ENCODE data around the gene OVOL3. TPM values are rescaled to one million over a fixed set of nuclear protein-coding genes. Genes with fewer than 3 reads are reported as not detected.

The OVOL3 gene
- total and polyA plus RNA-seq, 11 donors: not detected

DNA sequence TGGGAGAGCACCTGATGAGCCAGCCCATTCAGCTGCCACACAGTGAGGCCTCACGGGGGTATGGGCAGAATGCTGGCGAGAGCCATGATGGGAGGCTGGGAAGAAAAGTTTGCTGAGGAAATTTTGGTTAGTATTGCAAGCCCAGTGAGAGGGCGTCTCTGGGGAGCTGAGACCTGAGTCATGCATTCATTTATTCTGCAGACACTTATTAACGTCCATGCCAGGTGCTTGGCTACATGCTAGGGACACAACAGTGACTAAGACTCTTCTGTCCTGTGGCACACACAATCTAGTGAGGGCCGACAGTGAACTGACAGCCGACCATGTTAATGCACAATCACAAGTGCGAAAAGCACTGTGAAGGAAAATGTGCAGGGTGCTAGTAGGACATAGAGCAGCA lies 29.0 kb upstream of the OVOL3 start:
- Histone ChIP-seq H3K9me3 (no peaks in the 10 kb centered on the region), H3K4me3 (no peak overlapping the region), H3K27me3 (no peaks in the 10 kb centered on the region), H3K36me3 (peaks cover 0 to 30% (median 0%) of the 10 kb centered on the region in 9 donors), H3K4me1 (peaks cover 0 to 3% (median 0%) of the 10 kb centered on the region in 12 donors), H3K27ac (no peak overlapping the region)
- ATAC-seq (no peak), DNase-seq (no peak)
- no peak for TF ChIP-seq POLR2A (IDR thresholded peaks at IDR 0.05)
- TF ChIP-seq, protein P1, sequence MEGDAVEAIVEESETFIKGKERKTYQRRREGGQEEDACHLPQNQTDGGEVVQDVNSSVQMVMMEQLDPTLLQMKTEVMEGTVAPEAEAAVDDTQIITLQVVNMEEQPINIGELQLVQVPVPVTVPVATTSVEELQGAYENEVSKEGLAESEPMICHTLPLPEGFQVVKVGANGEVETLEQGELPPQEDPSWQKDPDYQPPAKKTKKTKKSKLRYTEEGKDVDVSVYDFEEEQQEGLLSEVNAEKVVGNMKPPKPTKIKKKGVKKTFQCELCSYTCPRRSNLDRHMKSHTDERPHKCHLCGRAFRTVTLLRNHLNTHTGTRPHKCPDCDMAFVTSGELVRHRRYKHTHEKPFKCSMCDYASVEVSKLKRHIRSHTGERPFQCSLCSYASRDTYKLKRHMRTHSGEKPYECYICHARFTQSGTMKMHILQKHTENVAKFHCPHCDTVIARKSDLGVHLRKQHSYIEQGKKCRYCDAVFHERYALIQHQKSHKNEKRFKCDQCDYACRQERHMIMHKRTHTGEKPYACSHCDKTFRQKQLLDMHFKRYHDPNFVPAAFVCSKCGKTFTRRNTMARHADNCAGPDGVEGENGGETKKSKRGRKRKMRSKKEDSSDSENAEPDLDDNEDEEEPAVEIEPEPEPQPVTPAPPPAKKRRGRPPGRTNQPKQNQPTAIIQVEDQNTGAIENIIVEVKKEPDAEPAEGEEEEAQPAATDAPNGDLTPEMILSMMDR (IDR thresholded peaks at IDR 0.05): no peak
- WGBS, 4 donors: 83 to 95% (median 92%) methylated on average over 7 of the region's 7 CpGs
- intact Hi-C loops (cut with DNase I): no loop called here

DNA sequence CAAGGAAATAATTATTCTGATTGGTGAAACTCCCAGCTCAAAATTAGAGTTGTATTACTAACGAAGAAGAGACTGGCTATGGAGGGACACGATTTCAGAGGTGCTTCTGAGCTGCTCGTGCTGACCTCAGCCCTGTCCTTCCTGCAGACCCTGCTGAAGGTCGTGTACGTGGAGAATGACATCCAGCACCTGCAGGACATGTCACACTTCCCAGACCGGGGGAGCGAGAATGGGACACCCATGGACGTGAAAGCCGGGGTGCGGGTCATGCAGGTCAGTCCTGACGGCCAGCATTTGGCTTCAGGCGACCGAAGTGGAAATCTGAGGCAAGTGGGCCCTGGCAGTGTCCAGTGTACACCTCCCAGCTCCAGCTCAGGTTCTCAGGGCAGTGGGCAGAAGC lies 28.0 kb upstream of the OVOL3 start:
- H3K36me3 ChIP-seq: peaks cover 0 to 30% (median 0%) of the 10 kb centered on the region in 9 donors
- peaks cover 0 to 3% (median 0%) of the 10 kb centered on the region in 12 donors for H3K4me1 ChIP-seq
- no peak overlapping the region for H3K27ac ChIP-seq
- no peaks in the 10 kb centered on the region for H3K9me3 ChIP-seq
- TF ChIP-seq, protein P1 (IDR thresholded peaks at IDR 0.05): no peak
- TF ChIP-seq POLR2A (IDR thresholded peaks at IDR 0.05): no peak
- no peaks in the 10 kb centered on the region for H3K27me3 ChIP-seq
- intact Hi-C loops (cut with DNase I): no loop called here
- ATAC-seq: no peak
- no peak overlapping the region for H3K4me3 ChIP-seq
- DNase-seq: no peak
- WGBS, 4 donors: 90 to 96% (median 93%) methylated on average over 13 of the region's 13 CpGs

DNA sequence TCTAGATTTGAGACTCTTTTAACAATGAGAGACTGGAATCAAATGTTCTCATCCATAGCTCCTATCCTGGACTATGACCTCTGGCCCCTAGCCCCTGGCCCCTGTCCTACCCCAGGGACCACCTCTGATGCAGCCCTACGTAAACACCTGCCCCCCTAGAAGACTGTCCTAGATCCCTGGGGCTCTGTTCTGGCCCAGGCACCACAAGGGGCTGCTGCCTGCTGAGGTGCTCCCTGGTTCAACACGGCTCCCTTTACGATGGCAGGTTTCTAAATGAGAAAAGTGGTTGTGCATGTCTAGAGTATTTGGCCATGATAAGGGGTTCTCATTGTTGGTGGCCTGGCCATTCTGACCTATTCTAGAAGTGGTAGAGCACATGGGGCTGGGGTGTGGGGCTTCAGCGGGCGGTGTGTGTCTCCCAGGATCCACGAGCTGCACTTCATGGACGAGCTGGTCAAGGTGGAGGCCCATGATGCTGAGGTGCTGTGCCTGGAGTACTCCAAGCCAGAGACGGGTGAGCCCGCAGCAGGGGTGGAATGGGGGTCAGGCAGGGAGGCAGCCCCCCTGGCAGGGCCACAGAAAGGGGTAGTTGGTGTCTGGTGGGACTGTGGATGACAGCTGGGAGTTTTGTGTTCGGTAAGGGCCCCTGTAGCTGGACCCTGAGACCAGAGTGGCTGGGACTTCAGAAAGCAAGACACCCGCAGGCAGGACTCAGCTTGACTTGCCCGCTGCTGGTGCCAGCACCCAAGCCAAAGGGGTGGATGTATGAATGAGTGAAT lies 26.5 kb upstream of the OVOL3 start:
- TF ChIP-seq, protein P1 (IDR thresholded peaks at IDR 0.05): no peak
- TF ChIP-seq POLR2A (IDR thresholded peaks at IDR 0.05): no peak
- DNase-seq (no peak), ATAC-seq (no peak)
- Histone ChIP-seq H3K27ac (no peak overlapping the region), H3K4me1 (peaks cover 0 to 3% (median 0%) of the 10 kb centered on the region in 12 donors), H3K36me3 (peaks cover 0 to 30% (median 0%) of the 10 kb centered on the region in 9 donors), H3K4me3 (no peak overlapping the region), H3K27me3 (no peaks in the 10 kb centered on the region), H3K9me3 (no peaks in the 10 kb centered on the region)
- 91 to 98% (median 95%) methylated on average over 11 to 12 of the region's 12 CpGs for WGBS, 4 donors
- intact Hi-C loops (cut with DNase I): no loop called here

DNA sequence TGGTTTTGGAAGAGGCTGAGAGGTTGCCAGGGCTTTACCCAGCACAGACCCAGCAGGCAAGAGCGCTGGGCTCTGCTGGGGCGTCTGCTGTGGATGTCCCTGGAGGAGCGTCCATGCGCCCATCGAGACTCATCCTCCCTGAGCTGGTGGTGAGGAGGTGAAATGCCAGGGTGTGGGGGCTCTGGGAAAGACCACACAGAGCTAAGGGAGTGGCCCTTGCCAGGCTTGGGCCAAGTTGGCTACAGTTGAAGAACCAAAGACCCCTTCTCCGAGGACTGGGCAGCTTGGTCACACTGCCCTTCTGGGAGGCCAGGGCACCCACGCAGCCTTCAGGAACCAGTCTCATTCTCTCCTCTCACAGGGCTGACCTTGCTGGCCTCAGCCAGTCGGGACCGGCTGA lies 24.6 kb upstream of the OVOL3 start:
- no peak for TF ChIP-seq POLR2A (IDR thresholded peaks at IDR 0.05)
- TF ChIP-seq, protein P1 (IDR thresholded peaks at IDR 0.05): no peak
- ATAC-seq (no peak), DNase-seq (no peak)
- Histone ChIP-seq H3K4me1 (peaks cover 0 to 1% (median 0%) of the 10 kb centered on the region in 12 donors), H3K9me3 (no peaks in the 10 kb centered on the region), H3K36me3 (peaks cover 0 to 30% (median 0%) of the 10 kb centered on the region in 9 donors), H3K27me3 (no peaks in the 10 kb centered on the region), H3K4me3 (no peak overlapping the region), H3K27ac (no peak overlapping the region)
- intact Hi-C loops (cut with DNase I): no loop called here
- WGBS, 4 donors: 95 to 98% (median 97%) methylated on average over 7 to 9 of the region's 9 CpGs
